ENCODE measurements around the gene LGR4.

DNA sequence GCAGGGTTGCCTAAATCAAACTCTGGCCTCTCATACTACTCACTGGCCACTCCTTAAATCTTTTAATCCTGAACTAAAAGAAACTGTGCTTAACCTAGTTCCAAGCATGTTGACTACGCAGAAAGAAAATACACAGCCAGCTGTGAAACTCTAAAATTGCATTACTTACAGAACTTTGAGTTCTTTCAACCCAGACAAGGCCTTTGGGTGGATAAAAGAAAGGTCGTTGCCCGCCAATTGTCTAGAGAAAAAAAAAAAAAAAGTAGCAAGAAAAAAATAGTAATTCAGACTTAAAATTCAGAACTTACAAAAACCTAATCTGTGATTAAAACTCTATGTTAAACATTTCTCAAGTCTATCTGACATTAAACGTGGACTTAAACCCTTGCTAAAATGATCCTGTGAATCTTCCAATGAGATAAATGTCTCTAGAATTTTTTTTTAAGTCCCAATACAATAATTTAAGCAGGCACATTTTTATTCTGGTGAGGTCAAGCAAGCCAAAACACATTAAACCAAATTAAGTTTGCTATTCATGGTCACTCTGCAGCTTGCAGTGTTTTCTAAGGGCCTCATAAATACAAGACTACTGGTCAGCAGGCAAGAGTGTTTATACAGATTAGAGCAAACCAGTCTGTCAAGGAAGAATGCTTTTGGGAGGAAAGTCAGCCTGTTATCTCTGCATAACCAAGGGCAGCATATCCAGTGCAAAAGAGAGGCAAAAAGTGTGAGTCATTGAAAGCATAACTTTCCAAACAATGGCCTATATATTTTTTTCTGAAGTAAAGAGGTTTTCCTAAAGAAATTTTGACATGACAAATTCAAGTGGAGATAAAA lies 80.1 kb downstream of the LGR4 start:
- TF ChIP-seq, protein P1, sequence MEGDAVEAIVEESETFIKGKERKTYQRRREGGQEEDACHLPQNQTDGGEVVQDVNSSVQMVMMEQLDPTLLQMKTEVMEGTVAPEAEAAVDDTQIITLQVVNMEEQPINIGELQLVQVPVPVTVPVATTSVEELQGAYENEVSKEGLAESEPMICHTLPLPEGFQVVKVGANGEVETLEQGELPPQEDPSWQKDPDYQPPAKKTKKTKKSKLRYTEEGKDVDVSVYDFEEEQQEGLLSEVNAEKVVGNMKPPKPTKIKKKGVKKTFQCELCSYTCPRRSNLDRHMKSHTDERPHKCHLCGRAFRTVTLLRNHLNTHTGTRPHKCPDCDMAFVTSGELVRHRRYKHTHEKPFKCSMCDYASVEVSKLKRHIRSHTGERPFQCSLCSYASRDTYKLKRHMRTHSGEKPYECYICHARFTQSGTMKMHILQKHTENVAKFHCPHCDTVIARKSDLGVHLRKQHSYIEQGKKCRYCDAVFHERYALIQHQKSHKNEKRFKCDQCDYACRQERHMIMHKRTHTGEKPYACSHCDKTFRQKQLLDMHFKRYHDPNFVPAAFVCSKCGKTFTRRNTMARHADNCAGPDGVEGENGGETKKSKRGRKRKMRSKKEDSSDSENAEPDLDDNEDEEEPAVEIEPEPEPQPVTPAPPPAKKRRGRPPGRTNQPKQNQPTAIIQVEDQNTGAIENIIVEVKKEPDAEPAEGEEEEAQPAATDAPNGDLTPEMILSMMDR (IDR thresholded peaks at IDR 0.05): no peak
- no peak for TF ChIP-seq POLR2A (IDR thresholded peaks at IDR 0.05)

Measured in heart left ventricle (tissue), 13 donors.